ENCODE measurements around the gene CST8.
A peak's percentile ranks its signal among the peaks of the same experiment; 100 is the strongest.

CST8 gene

GRCh38 chr20:23497536-23497935, 6.6 kb downstream of the CST8 start:
- Mint-ChIP-seq H3K4me3 (no peak overlapping the region), H3K36me3 (no peaks in the 10 kb centered on the region), H3K27ac (no peak overlapping the region), H3K4me1 (peaks cover 19% of the 10 kb centered on the region), H3K9me3 (peaks cover 10% of the 10 kb centered on the region)
- DNase-seq (ENCODE audit: low spot score in 2 of 2) = no peak
- peak; percentile 96 for ATAC-seq

- DNase-seq (ENCODE audit: low spot score in 2 of 2) = no peak
- no peak overlapping the region for H3K27ac Mint-ChIP-seq
- H3K4me1 Mint-ChIP-seq = peaks cover 17% of the 10 kb centered on the region
- H3K4me3 Mint-ChIP-seq = no peak overlapping the region
- H3K36me3 Mint-ChIP-seq = no peaks in the 10 kb centered on the region
- ATAC-seq = no peak
- peaks cover 4% of the 10 kb centered on the region for H3K9me3 Mint-ChIP-seq
Measured at GRCh38 chr20:23501926-23502325, 11.0 kb downstream of the CST8 start.

- no peaks in the 10 kb centered on the region for H3K36me3 Mint-ChIP-seq
- H3K4me1 Mint-ChIP-seq = peaks cover 2% of the 10 kb centered on the region
- DNase-seq (ENCODE audit: low spot score in 2 of 2) = no peak
- no peaks in the 10 kb centered on the region for H3K9me3 Mint-ChIP-seq
- no peak for ATAC-seq
- no peak overlapping the region for H3K4me3 Mint-ChIP-seq
- no peak overlapping the region for H3K27ac Mint-ChIP-seq
Measured at GRCh38 chr20:23503649-23504048, 12.7 kb downstream of the CST8 start.

DNA sequence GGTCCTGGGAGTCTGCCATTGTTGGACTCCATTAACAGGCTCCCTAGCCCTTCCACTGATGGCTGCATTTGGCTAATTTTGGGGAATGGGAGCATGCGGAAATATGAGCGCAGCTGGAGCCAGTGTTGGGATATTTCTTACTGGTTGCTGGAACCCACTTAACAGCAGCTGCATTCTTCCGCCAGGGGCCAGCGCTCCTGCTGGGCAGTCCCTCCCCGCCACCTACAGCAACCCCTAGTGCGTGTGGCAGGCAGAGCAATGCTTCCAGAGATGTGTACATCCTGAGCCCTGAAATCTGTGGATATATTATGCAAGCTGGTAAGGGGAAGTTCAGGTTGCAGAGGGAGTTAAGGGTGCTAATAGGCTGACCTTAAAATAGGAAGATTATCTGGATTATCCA, 16.4 kb downstream of the CST8 start:
- H3K4me3 Mint-ChIP-seq = no peak overlapping the region
- no peaks in the 10 kb centered on the region for H3K36me3 Mint-ChIP-seq
- H3K9me3 Mint-ChIP-seq = no peaks in the 10 kb centered on the region
- DNase-seq (ENCODE audit: low spot score in 2 of 2) = no peak
- no peak for ATAC-seq
- no peaks in the 10 kb centered on the region for H3K4me1 Mint-ChIP-seq
- no peak overlapping the region for H3K27ac Mint-ChIP-seq

DNA sequence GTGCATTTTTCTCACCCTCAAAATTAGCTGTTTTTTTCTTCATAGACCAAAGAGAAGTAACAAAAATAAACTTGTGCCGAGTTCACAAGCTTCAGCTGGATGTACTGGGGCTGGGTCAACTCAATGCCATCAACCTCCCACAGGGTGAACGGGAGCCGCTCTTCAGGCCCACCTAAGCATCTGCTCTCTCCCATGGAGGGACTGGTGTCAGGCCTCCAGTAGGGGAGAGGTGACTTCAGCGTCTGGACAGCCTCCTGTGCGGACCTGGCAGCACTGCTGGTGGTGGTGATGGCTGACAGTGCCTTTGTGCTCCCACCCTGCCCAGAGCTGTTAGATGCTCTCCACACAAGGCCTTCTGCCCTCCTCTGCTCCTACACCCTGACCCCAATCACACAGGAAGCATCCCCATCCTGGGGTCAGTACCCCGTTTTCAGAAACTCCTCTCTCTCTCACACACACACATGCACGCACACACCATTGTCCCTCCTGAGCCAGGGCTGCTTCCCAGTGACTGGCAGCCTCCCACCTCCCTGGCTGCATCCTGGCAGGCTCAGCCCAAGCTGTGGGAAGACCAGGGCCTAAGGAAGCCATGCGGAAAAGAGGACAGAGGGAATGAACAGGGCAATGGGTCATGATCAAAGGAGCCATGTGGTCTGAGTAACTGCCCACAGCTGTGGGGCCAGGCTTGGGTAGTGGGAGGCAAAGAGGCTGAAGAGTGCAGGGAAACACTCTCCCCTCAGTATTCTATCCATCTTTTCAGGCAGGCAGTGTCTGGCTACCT, 17.7 kb downstream of the CST8 start:
- ATAC-seq = no peak
- no peak for DNase-seq (ENCODE audit: low spot score in 2 of 2)
- no peaks in the 10 kb centered on the region for H3K4me1 Mint-ChIP-seq
- H3K4me3 Mint-ChIP-seq = no peak overlapping the region
- no peaks in the 10 kb centered on the region for H3K36me3 Mint-ChIP-seq
- H3K9me3 Mint-ChIP-seq = no peaks in the 10 kb centered on the region
- H3K27ac Mint-ChIP-seq = no peak overlapping the region

- H3K36me3 Mint-ChIP-seq = no peaks in the 10 kb centered on the region
- H3K9me3 Mint-ChIP-seq = no peaks in the 10 kb centered on the region
- no peak for ATAC-seq
- H3K4me1 Mint-ChIP-seq = no peaks in the 10 kb centered on the region
- H3K27ac Mint-ChIP-seq = no peak overlapping the region
- H3K4me3 Mint-ChIP-seq = no peak overlapping the region
- DNase-seq (ENCODE audit: low spot score in 2 of 2) = no peak
Measured at GRCh38 chr20:23509247-23509913, 18.5 kb downstream of the CST8 start.

- Mint-ChIP-seq H3K9me3 (no peaks in the 10 kb centered on the region), H3K4me3 (no peak overlapping the region), H3K36me3 (no peaks in the 10 kb centered on the region), H3K4me1 (no peaks in the 10 kb centered on the region), H3K27ac (no peak overlapping the region)
- no peak for DNase-seq (ENCODE audit: low spot score in 2 of 2)
- no peak for ATAC-seq
Measured at GRCh38 chr20:23510000-23510590, 19.2 kb downstream of the CST8 start.

GRCh38 chr20:23513164-23513563, 22.2 kb downstream of the CST8 start:
- no peak overlapping the region for H3K4me3 Mint-ChIP-seq
- no peaks in the 10 kb centered on the region for H3K4me1 Mint-ChIP-seq
- H3K27ac Mint-ChIP-seq = no peak overlapping the region
- ATAC-seq (no peak), DNase-seq (ENCODE audit: low spot score in 2 of 2) (no peak)
- H3K36me3 Mint-ChIP-seq = no peaks in the 10 kb centered on the region
- H3K9me3 Mint-ChIP-seq = no peaks in the 10 kb centered on the region

- Mint-ChIP-seq H3K4me3 (no peak overlapping the region), H3K36me3 (no peaks in the 10 kb centered on the region), H3K4me1 (no peaks in the 10 kb centered on the region), H3K9me3 (no peaks in the 10 kb centered on the region), H3K27ac (no peak overlapping the region)
- DNase-seq (ENCODE audit: low spot score in 2 of 2) (no peak), ATAC-seq (no peak)
Measured at GRCh38 chr20:23514848-23515247, 23.9 kb downstream of the CST8 start.

DNA sequence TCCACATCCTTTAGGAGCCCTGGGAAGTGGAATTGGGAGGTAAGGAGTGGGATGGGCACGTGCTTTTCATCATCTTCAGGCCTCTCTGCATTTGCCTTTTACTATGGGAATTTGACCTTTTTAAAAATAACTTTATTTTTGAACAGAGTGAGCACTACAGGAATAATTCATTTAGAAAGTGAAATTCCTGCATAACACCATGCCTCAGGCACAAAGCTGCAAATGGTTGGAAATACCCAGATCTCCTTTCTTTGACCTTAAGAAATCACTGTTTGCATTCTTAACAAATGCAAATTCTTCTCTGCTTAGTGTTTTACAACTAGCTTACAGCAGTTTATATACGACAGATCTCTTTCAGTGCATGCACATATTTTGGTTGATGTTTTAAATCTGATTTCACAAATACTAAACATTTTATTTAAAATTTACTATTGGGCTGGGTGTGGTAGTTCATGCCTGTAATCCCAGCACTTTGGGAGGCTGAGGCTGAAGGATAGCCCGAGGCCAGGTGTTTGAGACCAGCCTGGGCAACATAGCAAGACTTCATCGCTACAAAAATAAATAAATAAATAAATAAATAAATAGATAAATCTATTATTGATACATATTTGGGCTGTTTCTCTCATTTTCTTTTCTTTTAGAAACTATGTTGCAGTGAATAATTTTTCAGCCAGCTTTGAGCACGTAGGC, 24.5 kb downstream of the CST8 start:
- no peaks in the 10 kb centered on the region for H3K9me3 Mint-ChIP-seq
- no peak overlapping the region for H3K4me3 Mint-ChIP-seq
- ATAC-seq = no peak
- H3K36me3 Mint-ChIP-seq = no peaks in the 10 kb centered on the region
- H3K27ac Mint-ChIP-seq = no peak overlapping the region
- H3K4me1 Mint-ChIP-seq = no peaks in the 10 kb centered on the region
- DNase-seq (ENCODE audit: low spot score in 2 of 2) = no peak

DNA sequence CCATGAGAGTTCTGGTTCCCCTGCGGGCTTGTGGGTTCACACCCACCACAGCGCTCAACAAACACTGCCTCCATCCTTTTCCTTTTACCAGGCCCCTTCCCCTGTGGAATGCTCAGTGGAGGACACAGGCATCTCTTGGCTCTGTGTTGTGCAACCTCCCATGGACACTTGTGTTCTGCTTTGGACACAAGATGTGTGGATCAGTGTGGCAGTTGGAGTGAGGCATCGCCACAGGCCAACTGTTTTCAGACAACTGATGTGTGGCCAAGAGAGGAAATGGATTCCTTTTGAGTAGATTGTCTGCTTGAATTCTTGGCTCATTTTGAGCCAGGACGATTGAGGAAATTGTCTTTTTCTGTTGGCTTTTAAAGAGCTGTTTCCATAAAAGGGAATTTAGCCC, 26.8 kb downstream of the CST8 start:
- no peaks in the 10 kb centered on the region for H3K36me3 Mint-ChIP-seq

GRCh38 chr20:23519556-23519955, 28.6 kb downstream of the CST8 start:
- H3K36me3 Mint-ChIP-seq = no peaks in the 10 kb centered on the region
- H3K9me3 Mint-ChIP-seq = no peaks in the 10 kb centered on the region
- DNase-seq (ENCODE audit: low spot score in 2 of 2) (no peak), ATAC-seq (no peak)
- H3K4me1 Mint-ChIP-seq = no peaks in the 10 kb centered on the region
- H3K4me3 Mint-ChIP-seq = no peak overlapping the region
- no peak overlapping the region for H3K27ac Mint-ChIP-seq

More for the DNA sequence above, 26.8 kb downstream of the CST8 start:
- Mint-ChIP-seq H3K4me1 (no peaks in the 10 kb centered on the region), H3K4me3 (no peak overlapping the region), H3K9me3 (no peaks in the 10 kb centered on the region), H3K27ac (no peak overlapping the region)
- ATAC-seq (no peak), DNase-seq (ENCODE audit: low spot score in 2 of 2) (no peak)

DNA sequence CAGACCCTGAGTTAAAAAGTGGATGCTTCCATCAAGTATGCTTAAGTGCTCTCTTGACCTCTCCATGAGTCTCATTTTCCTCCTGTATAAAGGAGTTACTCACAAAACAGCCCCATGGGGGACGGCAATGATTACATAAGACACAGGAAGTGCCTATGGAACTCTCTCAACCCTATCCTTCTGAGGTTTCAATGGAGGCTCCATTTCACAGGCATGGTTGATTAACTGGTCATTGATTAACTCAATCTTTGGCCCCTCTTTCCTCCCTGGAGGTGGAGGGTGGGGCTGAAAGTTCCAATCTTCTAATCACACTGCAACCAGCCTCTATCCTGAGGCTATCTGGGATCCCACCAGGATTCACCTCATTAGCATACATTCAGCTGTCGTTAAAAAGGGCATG, 29.3 kb downstream of the CST8 start:
- Mint-ChIP-seq H3K36me3 (no peaks in the 10 kb centered on the region), H3K4me3 (no peak overlapping the region), H3K4me1 (no peaks in the 10 kb centered on the region), H3K27ac (no peak overlapping the region), H3K9me3 (no peaks in the 10 kb centered on the region)
- DNase-seq (ENCODE audit: low spot score in 2 of 2) = no peak
- no peak for ATAC-seq

- Mint-ChIP-seq H3K36me3 (peaks cover 4% of the 10 kb centered on the region), H3K9me3 (peaks cover 10% of the 10 kb centered on the region), H3K27ac (no peak overlapping the region), H3K4me3 (no peak overlapping the region), H3K4me1 (peaks cover 4% of the 10 kb centered on the region)
- no peak for ATAC-seq
- no peak for DNase-seq (ENCODE audit: low spot score in 2 of 2)
Measured at GRCh38 chr20:23524146-23524545, 33.2 kb downstream of the CST8 start.

DNA sequence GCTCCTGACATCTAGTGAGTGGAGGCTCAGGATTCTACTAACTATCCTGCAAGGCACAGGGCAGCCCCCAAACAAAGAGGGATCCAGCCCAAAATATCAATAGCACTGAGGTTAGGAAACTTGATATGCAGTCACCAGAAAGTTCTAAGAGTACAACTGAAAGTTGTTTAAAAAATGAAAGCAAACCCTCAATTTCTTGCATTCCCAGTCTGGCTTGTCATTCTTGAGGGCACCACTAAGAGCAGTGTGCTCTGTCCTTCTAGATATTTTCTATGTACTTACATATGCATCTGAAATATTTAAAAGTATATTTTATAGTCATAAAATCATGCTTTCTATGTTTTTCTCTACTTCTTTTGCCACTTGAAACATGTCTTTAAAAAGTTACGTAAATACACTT, 35.9 kb downstream of the CST8 start:
- Mint-ChIP-seq H3K27ac (no peak overlapping the region), H3K9me3 (peaks cover 14% of the 10 kb centered on the region), H3K4me1 (peaks cover 18% of the 10 kb centered on the region), H3K4me3 (no peak overlapping the region), H3K36me3 (peaks cover 4% of the 10 kb centered on the region)
- ATAC-seq (no peak), DNase-seq (ENCODE audit: low spot score in 2 of 2) (no peak)

Measured in stimulated activated effector memory CD8-positive, alpha-beta T cell treated with anti-CD3 and anti-CD28 coated beads, Interleukin-12 subunit alpha, Interleukin-12 subunit beta, amount 100 ng/mL, for 72 hours (primary cell).